ENCODE results near the gene MESD.

The MESD gene

GRCh38 chr15:80989518-80990478, at the start of gene MESD:
Gene MESD, minus strand, starts transcription at chr15:80989819. Its CDS starts 28 bp downstream, at chr15:80989791.
- DNase-seq (ENCODE audit: low spot score): peak; percentile 97

GRCh38 chr15:81038975-81039607, 49.5 kb upstream of the MESD start:
- no peak for DNase-seq (ENCODE audit: low spot score)

GRCh38 chr15:81037952-81038743, 48.5 kb upstream of the MESD start:
- DNase-seq (ENCODE audit: low spot score): no peak

- no peak for DNase-seq (ENCODE audit: low spot score)
These were observed 43.9 kb upstream of the MESD start for GRCh38 chr15:81033508-81033907.

GRCh38 chr15:81032818-81033217, 43.2 kb upstream of the MESD start:
- no peak for DNase-seq (ENCODE audit: low spot score)

GRCh38 chr15:81032355-81032754, 42.7 kb upstream of the MESD start:
- no peak for DNase-seq (ENCODE audit: low spot score)

GRCh38 chr15:81031203-81031602, 41.6 kb upstream of the MESD start:
- DNase-seq (ENCODE audit: low spot score): no peak

- DNase-seq (ENCODE audit: low spot score): no peak
These were observed 40.7 kb upstream of the MESD start for GRCh38 chr15:81030301-81030750.

- no peak for DNase-seq (ENCODE audit: low spot score)
These were observed 40.0 kb upstream of the MESD start for GRCh38 chr15:81029414-81030300.

GRCh38 chr15:81026836-81027599, 37.4 kb upstream of the MESD start:
- no peak for DNase-seq (ENCODE audit: low spot score)

- DNase-seq (ENCODE audit: low spot score): no peak
These were observed 36.2 kb upstream of the MESD start for GRCh38 chr15:81025721-81026370.

GRCh38 chr15:81024936-81025335, 35.3 kb upstream of the MESD start:
- DNase-seq (ENCODE audit: low spot score): no peak

GRCh38 chr15:81024265-81024872, 34.8 kb upstream of the MESD start:
- DNase-seq (ENCODE audit: low spot score): no peak

GRCh38 chr15:81023483-81024264, 34.1 kb upstream of the MESD start:
- peak; percentile 70 for DNase-seq (ENCODE audit: low spot score)

- no peak for DNase-seq (ENCODE audit: low spot score)
These were observed 31.7 kb upstream of the MESD start for GRCh38 chr15:81021321-81021720.

- no peak for DNase-seq (ENCODE audit: low spot score)
These were observed 28.6 kb upstream of the MESD start for GRCh38 chr15:81018197-81018596.

GRCh38 chr15:81016489-81017068, 27.0 kb upstream of the MESD start:
- DNase-seq (ENCODE audit: low spot score): no peak

All from putamen (tissue), 1 donor.